ENCODE results near the gene ADAMTS12.

Gene ADAMTS12

DNA sequence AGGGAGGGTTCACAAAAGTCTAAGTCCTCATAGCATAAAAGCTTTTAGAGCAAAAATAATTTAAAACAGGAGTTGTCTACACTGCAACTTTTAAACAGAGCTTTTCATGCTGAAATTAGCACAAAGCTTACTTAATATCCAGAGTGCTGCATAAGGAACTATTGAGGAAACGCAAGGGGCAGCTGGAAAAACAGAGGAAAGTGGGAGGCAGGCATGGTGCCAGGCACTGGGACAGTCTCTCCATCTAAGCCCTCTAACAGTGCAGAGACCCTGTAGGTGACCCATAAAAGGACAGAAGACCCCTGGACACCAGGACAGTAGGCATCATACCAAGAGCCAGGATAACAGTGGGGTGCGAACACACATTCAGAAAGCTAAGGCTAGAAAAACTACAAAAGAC, 49.3 kb downstream of the ADAMTS12 start:
- no peak for DNase-seq

DNA sequence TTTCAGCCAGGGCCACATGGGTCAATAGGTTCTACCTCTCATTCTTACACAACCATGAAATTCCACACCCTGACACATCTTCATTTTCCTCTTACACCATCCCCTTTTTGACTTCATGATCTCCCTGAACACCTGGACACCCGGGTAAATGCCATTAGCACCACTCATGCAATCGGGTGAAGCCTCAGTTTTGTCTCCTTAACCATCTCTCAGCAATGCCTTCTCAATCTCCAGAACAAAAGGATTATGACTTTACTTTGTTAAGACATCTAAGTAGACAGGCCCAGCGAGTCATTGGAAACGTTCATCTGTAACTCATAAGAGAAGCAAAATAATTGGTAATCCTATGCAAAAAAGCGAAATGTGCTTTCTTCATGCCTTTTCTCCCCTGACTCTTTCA, 49.9 kb downstream of the ADAMTS12 start:
- no peak for DNase-seq

DNA sequence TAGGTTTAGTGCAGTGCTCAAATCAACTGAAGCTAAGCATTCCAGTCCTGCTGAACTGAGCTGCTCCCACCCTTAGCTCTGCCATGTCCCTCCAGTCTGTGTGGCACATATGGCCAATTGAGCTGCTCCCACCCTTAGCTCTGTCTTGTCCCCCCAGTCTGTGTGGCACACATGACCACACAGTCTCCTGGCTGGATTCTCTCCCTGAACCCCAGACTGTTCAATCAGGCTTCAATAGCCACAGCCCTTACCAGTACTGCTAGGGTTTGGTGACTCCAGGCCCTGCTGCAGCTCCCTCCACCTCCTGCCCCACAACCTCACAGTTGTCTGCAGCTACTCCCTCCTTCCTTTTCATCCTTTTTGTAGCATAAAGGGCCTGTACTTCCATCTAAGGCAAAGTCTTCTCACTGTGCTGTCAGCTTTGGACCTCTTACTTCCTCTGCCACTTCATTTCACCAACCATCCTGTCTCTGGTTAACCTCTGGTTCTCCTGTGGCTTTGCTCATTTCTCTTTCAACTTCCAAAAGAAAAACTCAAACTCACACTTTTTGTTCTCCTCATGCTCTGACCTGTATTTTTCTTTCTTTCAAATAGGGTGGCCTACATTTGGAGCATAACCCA, 50.8 kb downstream of the ADAMTS12 start:
- no peak for DNase-seq

DNA sequence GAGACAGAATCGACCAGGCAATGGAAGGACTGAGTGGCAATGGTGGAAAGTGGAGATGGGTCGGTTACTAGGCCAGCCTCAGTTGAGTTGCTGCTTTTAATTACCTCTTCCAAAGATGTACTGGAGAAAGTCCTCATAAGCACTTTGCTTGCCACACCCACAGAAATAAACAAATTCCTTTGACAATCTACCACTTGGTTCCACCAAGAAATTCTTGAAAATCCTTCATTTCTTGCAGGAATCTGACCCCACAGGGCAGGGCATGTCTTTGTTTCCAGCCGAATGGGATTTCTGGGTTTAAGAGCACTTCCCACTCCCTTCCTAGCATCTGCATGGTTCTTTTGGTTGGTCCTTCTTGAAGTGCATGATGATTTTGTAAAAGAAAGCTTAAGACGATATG, 54.5 kb downstream of the ADAMTS12 start:
- no peak for DNase-seq

DNA sequence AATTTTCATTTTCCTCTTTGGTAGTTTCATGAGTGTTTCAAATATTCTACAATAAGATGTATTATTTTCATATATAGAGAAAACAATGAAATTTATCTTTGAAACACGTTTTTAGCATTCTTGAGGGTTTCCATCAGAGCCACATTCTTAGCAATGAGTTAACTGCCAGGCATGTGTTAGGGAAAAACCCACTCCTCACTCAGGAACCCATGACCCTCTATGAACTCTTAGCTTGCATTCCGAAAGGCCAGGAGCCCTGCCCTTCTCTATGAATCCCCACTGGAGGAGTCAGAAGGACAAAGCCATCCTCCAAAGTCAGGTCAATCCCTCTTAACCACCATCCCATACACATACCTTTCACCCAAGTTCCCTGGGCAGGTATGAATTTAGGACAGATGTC, 57.5 kb downstream of the ADAMTS12 start:
- no peak for DNase-seq

DNA sequence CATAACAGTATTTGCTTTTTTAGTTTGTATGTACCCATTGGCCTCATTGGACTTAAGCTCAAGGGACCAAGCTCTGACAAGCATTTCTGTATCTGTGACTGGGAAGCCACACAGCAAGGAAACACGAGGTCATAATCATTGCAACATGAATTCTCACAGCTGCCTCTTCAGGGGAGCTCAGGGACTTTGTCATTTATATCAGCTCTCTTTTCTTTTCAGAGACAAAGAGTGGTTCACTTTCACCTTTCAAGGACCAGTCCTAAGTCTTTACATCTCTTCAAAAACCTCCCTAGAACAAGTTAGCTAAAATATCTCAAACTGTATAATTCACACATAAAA, 58.6 kb downstream of the ADAMTS12 start:
- DNase-seq: no peak

DNA sequence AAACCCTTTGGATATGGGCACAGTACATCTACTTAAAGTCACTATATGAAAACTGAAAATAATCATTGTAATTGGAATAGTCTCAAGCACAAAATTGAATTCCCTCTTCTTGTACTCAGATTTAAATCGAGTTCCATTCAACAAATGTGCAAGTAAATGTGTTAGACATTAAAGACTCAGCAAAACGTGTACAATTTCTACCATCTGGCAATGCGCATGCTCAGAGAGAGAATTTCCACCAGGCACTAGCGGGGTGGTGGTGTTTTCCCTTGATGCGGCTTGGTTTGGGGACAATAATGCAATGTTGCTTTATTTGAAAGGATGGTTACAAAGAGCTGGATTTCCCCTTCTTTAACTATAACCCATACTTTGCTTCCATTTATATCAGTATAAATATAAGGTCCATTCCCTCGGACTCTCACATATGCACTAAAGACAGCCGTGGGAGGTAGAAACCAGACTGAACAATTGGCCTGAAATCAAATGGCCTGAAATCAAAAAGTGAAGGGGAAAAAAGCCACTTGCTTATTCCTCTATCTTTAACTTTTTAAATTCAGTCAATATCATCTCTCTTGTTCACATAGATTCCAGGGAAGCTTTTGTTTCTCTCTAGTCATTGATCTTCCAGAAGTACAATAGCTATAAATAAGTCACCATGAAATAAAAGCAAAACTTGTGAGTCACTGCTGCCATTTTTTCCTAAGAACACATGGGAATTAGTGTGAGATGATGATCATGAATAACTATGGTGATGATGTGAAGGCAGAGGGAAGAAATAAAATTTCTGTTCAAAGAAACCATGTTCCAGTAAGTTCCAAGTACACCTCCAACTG, 59.2 kb downstream of the ADAMTS12 start:
- DNase-seq: no peak

DNA sequence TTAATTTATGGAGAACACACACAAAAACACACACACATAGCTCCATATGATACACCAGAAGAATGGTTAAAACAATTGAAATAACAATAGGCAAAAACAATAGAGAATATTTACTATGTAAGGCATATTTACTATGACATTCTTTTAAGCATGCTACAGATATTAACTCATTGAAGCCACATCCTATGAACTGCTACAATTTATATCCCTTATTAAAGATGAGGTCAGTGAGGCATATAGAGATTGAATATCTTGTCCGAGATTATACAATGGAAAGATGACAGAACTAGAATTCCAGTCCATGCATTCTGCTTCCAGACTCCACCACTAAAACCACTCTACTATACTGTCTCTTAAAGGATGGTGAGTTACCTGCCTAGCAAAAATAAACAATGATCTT, 60.7 kb downstream of the ADAMTS12 start:
- no peak for DNase-seq

DNA sequence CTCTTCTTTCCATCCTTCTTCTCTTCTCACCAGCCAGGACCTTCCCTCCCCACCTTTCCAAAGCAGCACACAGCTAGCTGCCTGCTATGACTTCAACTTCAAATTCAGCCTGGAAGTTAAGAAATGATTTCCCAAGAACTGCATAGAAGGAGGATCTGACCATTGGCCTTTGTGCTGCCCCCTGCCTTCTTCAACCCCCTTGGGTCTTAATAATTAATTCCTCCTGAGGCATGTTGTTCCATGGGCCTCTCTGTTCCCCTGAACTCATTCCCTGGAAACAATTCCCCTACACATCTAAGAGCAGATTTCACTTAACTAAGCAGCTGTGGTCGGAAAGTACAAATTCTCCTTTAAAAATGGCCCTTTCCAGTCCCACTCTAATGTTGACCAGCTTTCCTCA, 62.4 kb downstream of the ADAMTS12 start:
- no peak for DNase-seq

DNA sequence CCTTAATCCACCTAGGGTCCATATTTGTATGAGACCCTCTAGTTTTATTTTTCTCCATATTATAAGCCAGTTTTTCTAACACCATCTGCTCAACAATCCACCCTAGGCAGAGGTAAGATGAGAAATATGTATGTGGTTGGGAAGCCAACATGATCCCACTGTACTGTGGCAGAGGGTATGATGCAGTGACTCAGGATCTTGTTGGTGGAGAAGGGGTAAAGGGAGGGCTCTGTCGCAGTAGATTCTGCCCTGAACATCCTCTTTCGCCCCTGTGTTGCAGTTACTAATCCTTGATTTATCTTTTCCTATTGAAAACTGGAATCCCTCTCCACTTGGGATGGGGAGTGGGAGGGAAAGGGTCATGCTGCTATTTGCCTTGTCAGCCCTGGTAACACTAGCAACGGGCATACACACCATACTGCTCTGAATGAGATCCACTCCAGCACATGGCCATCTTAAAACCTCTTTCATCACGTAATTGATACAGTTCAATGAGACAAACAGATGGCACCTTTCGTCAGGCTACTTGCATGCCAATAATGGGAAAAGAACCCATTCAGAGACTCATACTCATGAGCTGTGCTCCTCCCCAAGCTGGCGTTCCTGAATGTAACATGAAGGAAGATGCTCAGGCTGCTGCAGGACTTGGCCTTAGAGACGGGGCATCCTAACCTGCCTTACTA, 63.0 kb downstream of the ADAMTS12 start:
- DNase-seq: no peak

DNA sequence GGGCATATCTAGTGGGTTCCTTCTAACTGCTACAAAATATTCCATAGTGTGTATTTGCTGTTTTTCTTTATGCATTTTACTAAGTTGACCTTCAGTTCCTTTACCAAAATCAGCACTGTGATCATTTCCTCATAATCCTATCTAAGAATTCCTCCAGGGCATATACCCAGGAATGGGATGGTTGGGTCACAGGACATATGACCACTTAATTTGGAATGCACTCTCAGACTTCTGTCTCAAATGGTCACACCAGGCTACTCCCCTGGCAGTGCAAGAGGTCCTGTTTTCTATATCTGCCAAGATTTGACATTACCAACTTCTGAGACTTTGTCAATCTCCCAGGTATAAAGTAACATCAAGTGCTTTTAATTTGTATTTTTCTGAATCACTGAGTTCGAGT, 63.9 kb downstream of the ADAMTS12 start:
- DNase-seq: no peak

DNA sequence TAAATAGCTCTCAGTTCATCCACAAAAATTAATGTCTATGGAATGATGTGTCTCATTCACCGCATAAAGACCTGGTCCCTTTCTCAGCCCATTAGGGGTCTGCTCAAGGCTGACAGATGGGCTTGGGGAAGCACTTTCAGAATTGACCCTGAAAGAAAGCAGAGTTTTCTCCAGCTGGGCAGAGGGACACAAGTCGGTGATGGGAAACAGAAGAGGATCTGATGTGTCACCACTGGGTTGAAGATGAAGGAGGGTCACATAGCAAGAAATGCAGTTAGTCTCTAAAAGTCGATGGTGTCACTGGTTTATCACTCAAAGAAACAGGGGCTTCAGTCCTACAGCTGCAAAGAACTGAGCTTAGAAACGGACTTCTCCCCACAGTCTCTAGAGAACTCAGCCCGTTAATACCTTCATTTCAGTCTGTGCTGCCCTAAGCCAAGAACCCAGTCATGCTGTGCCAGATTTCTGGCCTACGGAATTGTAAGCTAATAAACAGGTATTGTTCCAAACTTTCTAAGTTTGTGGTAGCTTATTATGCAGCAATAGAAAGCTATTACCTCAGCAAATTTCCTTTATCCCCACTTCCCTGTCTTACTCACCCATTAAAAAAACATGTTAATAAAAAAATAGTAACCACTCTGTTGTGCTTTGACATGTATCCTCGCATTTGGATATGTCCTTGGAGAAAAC, 64.6 kb downstream of the ADAMTS12 start:
- DNase-seq: no peak

DNA sequence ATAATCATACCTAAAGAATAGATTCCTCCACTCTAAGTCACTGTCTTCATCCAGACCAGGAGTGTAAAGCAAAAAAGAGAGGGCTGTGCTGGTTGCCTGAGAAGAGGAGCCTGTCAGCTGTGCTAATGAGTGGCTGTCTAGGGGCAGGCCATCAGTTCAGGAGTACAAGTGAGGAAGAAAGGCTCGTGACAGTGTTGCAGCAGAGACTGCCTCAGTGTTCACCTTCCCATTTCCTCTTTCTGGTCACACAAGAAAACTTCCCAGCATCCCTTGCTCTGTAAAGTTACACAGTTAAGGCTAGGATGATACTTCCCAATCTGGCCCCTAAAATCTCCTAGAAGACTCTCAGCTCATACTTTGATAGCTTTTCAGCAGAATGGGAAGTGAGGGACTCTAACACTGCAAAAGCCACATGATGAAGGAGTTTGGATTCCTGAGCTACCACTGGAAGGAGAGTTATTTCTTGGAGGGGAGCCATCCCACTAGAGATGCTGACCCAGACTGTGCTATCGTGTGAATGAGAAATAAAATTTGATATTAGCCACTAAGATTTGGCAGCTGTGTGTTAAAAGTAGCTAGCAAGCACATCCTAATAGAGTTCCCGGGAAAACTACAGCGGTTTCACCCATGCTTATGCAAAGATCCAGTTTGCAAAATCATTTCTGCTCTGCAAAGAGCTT, 67.1 kb downstream of the ADAMTS12 start:
- no peak for DNase-seq

DNA sequence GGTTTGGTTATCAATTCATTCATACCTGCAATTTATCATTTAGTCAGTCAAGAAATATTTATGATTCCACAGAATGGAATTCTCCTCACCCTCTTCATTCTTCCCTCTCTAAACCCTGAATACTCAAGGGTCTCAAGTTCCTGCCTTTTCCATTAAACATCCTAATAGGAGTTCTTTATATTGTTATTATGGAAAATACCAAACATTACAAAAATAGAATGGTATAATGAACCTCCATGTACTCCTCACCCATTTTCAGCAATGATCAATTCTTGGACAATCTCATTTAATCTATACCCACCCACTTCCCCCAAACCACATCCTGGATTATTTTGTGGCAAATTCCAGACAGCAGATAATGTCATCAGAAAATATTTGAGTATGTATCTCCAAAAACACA, 74.5 kb downstream of the ADAMTS12 start:
- no peak for DNase-seq

DNA sequence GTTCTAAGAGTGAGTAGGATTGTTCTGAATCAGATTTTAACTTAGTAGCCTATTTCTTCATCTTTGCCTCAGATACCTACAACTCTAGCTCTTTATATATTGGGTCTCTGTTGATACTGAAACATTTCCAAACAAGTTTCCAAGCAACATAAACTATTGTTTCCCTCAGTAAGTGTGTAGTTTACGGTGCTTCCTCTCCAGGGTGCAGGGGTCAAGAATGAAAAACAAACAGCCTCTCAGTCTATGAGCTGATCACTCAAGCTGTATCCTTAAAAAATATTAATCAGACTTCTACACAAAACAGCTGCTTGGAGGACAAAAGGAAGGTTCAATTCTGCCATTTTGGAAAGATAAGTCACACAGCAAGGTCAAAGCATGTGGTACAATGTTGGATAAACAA, 75.0 kb downstream of the ADAMTS12 start:
- DNase-seq: no peak

DNA sequence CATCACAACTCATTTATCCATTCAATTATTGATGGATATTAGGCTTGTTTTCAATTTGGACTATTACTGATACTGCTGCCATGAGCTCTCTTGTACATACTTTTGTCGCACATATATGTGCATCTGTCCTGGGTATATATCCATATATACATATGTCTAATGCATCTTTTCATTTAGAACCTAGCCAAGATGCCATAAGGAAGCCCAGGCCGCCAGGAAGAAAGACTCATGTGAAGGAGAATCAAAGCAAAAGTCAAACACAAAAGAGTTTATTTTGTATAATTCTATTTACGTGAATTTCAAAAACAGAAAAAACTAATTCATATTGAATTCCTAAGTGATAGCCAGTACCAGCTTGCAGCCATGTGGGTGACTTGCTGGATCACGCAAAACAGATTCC, 79.0 kb downstream of the ADAMTS12 start:
- DNase-seq: no peak

DNA sequence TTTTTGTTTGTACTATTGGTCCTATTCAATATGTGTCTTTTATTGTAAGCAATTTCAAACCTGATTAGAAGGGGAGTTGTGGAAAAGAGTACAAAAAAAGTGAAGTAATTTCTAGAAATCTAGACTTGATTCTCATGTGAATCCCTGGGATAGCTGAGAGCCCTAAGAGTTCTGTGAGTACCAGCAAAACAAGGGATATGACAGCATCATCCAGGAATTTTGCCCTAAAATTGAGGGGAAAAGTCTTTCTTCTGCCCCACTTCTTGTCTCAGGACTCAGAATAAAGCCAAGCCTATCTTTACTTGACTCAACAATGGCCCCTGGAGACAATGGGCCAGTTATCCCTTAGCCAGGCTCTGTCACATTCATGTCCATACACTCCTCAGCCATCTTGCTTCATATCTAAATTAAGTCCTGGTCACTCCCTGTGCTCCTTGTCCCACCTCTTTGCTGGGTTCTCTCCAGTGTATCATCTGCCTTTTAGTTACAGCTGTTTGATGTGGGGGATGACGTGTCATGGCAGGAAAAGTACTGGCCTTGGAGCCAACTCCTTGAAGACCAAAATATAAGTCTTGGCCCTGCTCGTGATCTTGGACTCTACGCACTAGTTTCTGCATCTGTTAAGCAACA, 81.2 kb downstream of the ADAMTS12 start:
- no peak for DNase-seq

DNA sequence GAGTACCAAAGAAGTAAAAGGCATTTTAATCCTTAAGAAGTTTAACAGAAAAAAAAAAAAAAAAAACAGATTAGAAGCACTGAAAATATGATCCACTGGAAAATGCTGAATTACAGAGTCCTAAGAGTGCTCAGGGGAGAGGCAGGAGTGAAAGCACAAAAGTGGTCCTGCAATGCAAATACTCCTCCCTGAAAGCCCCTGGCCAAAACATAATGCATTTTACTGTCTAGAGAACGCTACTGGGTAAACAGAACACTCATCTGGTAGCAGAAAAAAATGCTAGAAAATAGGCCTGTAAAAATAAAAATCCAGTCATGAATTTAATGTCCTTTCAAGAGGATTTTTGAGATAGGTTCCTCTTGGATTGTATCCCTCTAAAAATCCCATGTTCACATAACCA, 81.9 kb downstream of the ADAMTS12 start:
- no peak for DNase-seq

DNA sequence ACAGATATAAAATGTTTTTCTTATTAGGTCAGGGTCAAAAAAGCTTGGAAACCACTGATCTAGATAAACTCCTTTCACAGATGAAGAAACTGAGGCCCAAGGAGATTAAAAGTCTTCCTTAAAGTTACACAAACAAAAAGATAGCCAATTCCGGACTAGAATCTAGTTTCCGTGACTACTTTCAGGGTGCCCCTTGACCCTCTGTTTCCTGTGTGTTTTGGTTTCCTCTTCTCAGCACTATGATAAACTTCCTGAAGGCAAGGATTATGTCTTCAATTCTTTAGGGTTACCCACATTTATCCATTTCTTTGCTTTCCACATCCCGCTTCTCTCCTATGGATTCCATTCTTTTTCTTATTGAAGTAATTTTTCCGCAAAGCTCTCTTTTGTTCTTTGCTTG, 83.1 kb downstream of the ADAMTS12 start:
- DNase-seq: no peak

DNA sequence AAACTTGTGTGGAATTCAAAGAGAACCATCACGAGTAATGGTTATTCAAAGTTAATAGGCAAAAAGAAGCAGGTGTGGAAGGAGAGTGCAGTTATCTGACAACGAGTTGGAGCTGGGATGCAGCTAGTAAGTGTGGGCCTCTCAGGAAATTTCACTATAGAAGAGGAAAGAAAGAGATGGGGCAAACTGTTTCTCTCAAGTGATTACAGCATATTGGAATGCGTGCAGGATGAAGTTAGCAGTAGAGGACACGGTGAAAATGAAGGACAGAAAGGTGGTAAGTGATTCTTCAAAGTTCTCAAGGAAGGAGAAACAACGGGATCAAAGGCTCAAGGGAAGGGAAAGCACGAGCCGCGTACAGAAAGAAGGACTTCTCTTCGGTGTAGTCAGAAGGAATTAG, 84.0 kb downstream of the ADAMTS12 start:
- DNase-seq: no peak

DNA sequence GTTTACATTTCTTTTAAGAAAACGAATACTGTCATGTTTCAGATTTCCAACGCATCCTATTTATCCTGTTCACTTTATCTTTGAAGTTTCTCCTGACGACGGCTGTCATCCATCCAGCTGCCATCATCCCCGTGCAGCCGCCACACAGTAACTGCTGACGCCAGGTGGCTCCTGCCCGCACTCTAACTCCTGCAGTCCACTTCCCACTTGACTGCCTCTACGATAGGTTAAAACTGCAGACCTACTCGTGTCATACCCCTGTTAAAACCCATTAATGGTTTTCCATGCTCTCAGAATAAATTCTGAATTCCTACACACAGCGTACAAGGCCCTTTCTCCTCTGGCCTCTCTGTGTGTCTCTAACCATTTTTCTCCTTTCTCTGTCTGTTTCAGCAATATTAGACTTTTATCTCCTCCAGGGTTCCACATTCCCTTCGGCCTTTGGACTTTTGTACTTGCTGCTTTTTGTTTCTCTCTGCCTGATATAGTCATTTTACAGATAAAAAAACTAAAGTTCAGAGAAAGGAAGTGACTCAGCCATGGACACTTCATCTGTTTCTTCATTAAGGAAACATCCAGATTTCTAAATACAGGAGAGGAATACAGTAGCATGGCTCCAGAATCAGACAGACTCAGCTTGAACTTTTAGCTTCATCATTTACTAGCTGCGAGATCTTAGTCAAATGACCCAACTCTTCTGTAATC, 84.9 kb downstream of the ADAMTS12 start:
- no peak for DNase-seq

DNA sequence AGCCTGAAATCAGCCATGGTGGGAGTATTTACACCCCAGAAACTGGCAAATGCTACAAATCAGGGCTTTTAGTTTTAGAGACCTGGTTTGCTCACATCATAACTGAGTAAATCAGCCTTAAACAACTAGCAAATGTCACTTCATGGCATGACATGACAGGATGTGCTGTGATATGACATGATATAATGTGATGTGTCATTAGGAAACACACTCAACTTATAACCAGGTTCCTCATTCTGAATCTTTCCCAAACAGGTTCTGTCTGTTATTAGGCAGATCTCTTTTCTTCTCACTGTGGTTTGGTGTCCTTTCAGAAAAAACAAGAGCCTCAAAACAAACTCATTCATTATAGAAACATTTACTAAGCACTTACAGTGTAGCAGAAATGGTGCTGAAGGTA, 90.5 kb downstream of the ADAMTS12 start:
- no peak for DNase-seq

Measured in NCI-H1048 (cell line).